ENCODE results near the gene RIMS1.

DNA sequence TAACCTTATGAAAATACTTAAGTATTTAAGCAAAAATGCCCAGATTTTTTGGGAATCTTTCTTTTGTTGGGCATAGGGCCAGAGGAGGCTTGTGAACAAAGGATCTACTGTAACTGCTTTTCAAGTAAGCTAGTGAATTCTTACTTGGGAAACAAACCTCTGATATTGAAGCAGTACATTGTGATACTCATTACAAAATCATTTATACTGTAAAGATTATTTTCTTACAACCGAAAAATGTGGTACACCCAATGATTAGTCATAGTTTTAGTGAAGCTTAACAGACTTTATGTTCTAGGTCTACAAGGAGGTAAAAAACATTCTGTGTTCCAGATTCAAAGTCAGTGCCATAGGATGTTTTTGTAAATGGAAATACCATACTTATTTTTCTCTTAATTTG is 462.6 kb downstream of the RIMS1 start:
- TF ChIP-seq, protein P1, sequence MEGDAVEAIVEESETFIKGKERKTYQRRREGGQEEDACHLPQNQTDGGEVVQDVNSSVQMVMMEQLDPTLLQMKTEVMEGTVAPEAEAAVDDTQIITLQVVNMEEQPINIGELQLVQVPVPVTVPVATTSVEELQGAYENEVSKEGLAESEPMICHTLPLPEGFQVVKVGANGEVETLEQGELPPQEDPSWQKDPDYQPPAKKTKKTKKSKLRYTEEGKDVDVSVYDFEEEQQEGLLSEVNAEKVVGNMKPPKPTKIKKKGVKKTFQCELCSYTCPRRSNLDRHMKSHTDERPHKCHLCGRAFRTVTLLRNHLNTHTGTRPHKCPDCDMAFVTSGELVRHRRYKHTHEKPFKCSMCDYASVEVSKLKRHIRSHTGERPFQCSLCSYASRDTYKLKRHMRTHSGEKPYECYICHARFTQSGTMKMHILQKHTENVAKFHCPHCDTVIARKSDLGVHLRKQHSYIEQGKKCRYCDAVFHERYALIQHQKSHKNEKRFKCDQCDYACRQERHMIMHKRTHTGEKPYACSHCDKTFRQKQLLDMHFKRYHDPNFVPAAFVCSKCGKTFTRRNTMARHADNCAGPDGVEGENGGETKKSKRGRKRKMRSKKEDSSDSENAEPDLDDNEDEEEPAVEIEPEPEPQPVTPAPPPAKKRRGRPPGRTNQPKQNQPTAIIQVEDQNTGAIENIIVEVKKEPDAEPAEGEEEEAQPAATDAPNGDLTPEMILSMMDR (IDR thresholded peaks at IDR 0.05): no peak
- no peak for TF ChIP-seq EZH2 (IDR thresholded peaks at IDR 0.05; ENCODE audit: borderline replicate concordance, insufficient read depth, low read depth, low read length, poor library complexity, severe bottlenecking)

All from B cell (primary cell).